Raji (cell line): ENCODE results near the gene TTC9B.

Source experiments
- POLR2A ChIP-seq: IDR thresholded peaks from 2 replicates; pipeline ENCODE4 v1.6.1; 2011; ENCODE audit warnings: low read depth, low read length, control low read depth; ENCODE audit not compliant: insufficient read depth

Gene TTC9B

DNA sequence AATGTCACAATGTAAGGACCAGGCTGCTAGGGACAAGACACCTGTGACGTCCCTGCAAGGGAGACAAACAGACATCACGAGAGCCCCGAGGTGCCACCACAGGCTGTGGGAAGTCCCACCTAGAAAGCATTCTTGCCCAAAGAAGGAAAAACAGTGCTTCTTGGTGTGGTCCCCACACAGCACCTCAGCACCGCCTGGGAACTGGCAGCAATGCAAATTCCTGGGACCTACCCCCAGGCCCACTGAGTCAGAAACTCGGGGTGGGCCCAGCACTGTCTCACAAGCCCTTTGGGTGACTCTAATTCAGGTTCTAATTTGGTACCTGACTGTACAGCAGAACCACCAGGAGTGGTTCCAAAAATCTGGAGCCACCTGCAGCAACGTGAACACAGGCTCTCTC, 22.1 kb upstream of the TTC9B start:
- no peak for TF ChIP-seq POLR2A

DNA sequence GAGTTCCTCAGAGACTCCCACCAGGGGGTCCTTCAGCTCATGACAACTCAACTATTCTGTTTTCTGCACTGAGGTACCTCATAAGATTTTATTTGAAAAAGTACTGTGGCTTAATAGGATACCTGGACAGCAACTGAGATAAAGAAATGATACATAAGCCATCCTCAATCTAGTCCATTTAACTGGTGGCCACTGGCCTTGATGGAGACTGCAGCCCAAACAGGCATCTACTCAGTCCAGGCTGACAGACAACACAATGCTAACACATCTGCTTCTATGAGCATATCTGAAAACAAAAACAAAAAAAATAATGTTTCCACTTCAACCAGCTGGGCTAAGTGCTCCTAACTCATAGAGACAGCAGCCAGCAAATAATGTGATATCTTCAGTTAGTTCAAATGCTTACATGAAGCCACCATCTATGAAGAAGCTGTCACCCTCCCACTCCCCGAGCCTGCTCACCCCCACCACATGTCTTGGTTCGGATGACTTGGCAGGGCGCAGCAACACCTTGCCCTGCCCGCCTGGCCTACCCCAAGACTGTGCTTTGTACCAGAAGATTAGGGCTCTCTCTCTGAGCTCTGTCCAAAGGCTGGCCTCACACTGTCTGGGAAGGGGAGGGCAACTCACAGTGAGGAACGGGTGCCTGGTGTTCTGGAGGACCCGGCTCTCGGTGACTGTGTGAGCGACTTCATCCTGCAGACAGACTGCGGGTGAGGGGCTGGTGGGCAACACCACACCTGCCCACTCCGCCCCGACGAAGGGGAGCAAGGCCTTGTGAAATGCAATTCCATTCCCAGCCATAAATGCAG, 21.4 kb upstream of the TTC9B start:
- TF ChIP-seq POLR2A = no peak

DNA sequence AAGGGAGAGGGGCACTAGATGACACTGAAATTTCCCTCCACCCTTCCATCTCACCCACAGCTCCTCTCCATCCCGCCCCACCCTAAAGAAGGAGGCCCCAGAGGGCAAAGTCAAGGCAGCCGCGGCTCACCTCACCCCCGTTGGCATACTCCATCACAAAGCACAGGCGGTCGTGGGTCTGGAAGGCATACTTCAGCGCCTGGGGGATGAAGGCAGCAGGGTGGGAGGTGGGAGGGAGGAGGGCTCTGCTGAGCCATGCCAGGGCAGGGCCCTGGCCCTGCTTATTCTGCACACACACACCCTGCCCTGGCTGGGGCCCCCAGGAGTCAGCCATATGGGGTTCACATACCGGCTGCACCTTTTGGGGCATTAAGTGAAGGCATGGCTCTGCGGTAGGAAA, 20.6 kb upstream of the TTC9B start:
- TF ChIP-seq POLR2A = no peak

DNA sequence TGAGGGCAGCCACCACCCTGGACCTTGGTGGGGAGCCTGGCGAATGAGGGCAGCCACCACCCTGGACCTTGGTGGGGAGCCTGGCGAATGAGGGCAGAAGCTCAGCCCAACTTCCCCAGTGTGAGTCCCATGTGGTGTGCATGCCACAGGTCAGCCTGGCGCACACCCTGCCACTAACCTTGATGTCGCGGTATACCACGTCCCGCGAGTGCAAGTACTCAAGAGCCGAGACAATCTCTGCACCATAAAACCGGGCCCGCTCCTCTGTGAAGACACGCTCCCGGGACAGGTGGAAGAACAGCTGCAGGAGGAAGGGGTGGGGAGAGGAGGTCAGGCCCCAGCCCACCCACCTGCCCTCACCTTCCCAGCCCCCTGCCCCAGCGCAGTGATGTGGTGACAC, 19.6 kb upstream of the TTC9B start:
- TF ChIP-seq POLR2A = no peak

DNA sequence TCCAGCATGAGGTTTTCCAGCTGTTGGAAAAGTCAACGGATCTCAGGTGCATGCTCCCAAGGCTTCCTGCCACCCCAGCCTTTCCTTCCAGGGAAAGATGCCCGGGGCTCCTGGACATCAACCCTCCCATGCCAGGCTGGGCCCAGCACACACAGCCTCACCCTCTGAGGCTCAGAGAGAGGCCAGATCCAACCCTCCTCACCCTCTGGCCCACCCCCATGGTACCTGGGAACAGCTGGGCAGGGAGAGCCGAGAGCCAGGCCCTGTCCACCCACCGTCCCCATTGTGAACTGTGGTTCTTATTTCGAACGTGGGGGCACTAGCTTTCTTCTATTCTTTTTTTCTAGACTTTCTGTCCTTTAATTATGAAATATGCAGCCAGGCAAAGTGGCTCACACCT, 18.2 kb upstream of the TTC9B start:
- no peak for TF ChIP-seq POLR2A

DNA sequence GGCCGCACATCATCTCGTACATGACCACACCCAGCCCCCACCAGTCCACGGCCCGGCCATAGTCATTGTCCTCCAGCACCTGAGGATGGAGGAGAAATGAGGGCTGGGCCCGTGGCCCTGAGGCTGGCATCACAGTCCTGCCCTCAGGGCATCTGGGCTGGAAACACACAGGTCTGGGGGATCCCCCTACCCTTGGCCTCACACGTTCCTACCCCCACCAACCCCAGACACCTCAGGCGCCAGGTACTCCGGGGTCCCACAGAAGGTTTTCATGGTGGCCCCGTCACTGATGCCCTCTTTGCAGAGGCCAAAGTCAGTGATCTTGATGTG, 17.8 kb upstream of the TTC9B start:
- no peak for TF ChIP-seq POLR2A

DNA sequence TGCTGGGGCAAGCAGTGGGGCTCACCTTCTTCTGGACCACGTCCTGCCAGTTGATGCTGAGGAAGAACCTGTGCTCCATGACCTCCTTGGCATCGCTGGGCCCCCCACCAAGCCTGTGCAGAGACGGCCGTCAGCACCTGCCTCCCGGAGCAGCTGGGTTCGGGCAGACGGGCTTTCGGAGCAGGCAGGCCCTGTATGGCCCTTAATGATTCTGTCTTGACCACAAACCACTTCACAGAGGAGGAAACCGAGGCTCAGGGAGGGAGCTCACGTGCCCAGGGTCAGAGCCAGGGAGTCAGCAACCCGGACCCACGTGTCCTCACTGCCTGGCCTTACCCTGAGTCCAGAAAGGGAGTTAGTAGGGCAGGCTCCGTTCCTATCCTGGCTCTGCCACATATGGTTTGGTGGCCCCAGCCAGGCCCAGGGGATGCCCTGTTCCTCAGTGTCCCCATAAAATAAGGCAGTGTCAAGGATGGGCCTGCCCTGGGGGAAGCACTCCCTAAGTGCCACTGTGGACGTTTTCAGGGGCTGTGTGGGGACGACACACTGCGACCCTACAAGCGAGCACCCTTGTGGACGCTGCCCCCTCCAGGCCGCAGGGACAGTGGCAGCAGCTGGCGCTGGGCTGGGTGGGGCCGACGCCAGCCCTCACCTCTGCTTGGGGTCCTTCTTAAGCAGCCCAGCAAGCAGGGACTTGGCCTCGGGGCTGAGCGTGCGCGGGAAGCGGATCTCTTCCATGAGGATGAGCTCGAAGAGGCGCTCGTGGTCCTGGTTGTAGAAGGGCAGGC, 17.2 kb upstream of the TTC9B start:
- TF ChIP-seq POLR2A = no peak

DNA sequence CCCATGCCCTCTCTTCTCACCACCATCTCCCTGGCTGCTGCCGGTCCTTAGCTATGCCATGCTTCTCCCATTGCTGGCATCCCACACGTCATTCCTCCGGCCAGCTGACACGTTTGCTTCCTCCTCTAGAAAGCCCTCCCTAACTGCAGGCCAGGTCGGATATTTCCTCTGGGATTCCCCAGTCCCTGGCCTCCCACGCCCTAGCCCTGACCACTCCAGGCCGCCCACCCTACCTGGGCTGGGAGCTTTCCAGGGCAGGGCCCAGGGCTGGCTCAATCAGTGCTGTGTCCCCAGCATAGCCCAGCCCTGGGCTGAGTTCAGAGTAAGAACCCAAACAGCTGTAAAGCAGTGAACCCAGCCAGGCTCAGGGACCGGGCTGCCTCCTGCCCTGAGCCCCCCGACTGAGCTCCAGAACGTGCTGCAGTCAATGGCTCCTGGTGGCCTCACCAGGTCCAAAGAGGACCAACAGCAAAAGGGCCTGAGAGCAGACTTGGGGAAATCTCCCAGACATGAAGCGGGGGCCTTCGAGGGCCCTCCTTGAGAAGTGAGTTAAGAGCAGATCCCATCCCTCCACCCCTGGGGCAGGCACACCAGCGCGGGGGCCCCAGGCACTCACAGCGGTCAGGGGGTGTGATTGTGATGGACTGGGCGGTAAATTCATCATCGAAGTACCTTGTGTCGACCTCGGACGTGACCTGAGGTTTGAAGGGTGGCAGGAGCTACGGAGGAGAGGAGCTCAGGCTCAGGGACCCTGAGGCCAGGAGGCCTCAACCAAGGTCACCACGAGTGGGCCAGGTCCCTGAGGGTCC, 16.4 kb upstream of the TTC9B start:
- TF ChIP-seq POLR2A = no peak

DNA sequence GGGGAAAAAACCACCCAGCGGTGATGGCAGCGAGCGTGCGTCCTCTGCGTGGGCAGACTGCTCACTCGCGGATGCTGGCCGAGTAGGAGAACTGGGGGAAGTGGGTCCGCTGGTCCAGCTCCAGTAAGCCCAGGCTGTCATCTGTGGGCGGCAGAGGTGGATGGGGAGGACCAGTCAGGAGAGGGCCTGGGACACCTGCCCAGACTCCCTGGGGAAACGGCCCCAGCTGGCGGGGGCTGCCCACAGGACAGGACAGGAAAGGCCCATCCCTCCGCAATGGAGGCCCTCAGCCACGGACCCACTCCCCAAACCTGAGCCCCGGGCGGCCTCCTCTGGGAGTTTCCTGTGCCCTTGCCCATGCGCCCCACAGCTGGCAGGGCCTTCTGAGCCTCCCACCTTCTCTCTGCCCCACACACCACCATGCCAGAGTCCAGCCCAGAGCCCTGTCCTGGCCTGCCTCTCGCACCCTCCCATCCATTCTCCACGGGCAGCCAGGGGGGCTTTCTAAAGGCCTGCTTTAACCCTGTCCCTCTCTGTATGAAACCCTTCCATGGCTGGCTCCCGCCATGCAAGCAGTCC, 15.7 kb upstream of the TTC9B start:
- no peak for TF ChIP-seq POLR2A

DNA sequence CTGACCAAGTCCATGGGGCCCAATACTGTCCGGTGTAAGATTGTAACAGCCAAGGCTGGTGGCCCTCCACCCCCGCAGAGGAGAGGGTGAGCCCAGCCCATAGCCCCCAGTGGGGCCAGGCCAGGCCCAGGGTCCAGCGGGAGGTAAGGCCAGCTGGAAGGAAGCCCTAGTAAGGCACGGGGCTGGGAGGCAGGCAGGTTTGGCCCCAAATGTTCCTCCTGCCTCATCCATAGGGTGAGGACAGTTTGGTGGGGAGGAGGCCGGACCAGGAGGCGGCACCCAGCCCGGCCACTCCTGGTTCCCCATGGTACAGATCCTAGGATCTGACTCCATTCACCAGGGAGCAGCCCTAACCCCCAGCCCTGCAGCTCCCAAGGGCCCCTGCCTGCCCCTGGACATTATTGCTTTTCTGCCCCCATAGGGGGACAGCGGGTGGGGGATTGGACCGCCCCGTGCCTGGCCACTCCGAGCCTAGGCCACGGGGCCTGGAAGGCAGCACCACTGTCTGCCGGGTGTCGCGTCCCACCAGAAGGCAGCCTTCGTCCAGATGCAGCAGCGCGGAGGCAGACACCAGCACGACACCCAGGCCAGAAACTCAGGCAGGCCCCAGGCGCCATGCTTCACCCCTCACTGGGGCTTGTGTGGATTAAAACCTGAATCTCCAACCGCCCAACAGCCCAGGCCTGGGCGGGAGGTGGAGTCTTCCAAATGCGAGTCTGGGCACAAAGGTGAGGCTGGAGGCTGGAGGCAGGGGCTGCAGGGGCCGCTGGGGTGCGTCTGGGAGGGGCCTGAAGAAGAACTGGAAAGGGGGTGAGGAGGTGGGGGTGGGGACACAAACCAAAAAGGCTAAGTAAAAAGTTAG, 15.0 kb upstream of the TTC9B start:
- no peak for TF ChIP-seq POLR2A

DNA sequence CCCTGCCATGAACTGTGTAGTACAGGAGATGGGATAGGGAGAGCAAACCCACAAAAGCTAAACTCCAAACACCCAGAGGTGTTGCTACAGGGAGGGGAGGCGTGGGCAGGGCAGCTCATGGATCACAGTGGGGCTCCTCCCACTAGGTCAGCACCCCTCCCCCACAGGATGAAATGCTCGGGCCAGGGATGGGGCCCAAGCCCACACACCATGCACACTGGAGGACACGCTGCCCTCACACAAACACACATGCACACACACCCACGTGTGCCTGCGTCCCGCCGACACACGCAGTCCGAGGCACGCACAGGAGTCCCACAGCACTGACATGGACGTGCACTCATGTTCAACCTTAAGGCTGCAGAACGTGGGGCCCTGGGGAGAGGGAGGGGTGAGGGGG, 14.3 kb upstream of the TTC9B start:
- no peak for TF ChIP-seq POLR2A

DNA sequence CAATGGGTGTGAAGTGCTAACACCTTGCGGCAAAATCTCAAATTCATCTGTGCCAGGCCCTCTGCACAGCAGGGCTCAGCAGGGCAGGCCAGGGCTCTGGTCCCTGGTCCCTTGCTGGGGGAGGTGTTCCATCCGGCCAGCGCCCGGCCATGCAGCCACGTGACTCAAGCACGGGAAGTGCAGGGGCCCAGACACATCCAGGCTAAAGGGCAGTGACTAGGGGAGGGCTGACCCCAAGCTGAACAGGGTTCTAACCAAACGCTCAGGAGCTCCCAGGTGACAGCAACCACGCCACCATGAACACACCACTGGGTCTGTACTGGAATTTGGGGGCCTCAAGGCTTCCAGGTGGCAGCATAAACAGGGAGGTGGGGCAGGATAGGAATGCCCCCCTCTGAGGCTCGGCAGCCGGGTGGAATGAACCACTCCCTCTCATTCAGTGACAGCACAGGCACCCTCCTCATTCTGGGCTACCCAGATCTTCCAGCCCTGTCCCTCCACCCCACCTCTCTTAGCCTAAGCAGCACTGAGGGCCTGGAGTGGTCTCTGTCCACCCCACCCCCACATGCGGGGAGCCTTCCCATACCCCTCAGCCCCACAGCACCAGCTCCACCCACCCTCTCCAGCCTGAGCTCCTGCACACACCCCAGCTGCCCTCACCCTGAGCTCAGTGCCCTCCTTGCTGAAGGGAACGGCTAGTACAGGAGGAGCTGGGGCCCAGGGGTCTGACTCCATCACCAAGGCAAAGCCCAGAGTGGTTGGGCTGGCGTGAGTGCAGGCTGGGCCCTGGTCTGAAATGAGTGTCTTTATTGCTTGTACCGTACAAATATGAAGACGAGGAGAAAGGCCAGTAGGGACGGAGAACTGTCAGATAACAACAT, 13.6 kb upstream of the TTC9B start:
- TF ChIP-seq POLR2A = no peak

DNA sequence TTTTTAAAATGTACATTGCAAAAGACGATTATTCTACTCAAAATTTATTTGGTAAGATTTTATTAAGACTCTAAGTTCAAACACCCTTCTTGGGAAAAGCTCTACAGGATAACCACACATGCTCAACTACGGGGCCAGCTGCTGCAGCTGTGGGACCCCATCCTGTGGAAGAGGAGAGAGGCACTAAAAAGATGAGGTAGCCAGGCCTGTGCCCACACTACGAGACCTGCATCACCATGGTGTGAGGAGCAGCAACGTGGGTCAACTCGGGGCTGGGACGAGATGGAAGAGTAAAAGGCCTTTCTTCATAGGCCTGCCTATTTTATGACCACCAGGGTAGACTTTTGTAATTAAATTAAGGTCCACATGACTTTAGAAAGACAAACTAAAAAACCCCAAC, 12.9 kb upstream of the TTC9B start:
- TF ChIP-seq POLR2A = no peak
